ENCODE results near the gene CT45A5.
A peak's percentile ranks its signal among the peaks of the same experiment; 100 is the strongest.
"Not testable (repeated sequence)": the region's sequence is repeated elsewhere in the genome, so short reads cannot be mapped to it uniquely, and the experiment has no call there.

Gene CT45A5

DNA sequence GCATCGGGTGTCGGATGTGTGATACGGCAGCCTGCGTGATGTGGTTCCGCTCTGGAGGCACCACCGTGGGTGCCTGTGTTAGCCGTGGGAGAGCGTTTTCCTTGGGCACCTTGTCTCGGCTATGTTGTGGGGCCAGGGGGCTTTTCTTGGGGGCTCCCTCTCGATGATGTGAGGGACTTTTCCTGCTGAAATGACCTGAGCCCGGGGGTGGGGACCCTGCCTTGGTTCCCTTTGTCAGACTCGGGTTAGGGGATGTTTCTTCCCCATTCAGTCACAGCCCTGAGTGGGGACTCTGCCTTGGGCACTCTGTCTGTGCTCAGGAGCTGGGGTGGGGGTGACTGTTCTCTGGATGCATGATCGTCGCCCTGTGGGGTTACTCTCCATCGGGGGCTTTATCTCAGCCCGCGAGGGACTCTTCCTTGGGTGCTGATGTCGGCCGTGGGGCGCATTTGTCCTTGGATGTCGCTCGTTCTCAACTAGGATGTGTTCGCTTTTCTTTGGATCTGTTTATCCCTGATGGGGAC, 44.0 kb downstream of the CT45A5 start (continued):
- no peak for TF ChIP-seq ZNF48 (tag by site-specific recombination; IDR thresholded peaks at IDR 0.05)
- TF ChIP-seq, protein P1, sequence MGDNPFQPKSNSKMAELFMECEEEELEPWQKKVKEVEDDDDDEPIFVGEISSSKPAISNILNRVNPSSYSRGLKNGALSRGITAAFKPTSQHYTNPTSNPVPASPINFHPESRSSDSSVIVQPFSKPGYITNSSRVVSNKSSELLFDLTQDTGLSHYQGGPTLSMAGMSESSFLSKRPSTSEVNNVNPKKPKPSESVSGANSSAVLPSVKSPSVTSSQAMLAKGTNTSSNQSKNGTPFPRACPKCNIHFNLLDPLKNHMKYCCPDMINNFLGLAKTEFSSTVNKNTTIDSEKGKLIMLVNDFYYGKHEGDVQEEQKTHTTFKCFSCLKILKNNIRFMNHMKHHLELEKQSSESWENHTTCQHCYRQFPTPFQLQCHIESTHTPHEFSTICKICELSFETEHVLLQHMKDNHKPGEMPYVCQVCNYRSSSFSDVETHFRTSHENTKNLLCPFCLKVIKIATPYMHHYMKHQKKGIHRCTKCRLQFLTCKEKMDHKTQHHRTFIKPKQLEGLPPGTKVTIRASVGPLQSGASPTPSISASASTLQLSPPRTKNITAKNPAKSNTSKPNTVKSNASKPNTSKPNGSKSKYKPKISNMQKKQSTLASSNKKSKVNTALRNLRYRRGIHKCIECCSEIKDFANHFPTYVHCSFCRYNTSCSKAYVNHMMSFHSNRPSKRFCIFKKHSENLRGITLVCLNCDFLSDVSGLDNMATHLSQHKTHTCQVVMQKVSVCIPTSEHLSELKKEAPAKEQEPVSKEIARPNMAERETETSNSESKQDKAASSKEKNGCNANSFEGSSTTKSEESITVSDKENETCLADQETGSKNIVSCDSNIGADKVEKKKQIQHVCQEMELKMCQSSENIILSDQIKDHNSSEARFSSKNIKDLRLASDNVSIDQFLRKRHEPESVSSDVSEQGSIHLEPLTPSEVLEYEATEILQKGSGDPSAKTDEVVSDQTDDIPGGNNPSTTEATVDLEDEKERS (tag by site-specific recombination; IDR thresholded peaks at IDR 0.05): no peak

DNA sequence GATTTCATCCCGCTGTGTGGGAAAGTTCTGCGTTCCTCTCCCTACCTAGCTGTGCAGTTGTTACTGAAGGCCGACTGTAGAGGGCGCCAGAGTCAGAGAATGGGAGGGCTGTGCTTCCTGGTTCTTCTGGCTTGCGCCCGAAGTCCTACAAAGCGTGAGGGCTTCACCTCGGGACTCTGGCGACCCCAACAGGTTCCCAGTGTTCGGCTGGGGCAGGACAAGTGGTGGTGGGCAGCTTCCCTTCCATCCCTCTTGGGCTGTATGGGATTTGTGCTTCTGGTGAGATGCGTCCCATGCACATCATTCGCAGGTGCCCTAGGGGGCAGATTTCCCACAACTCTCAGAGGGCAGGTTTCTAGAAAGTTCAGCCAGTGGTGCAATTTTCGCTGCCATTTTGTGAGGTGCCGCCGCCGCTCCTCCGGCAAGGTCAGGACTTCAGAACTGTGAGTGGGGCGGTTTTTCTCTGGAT, 44.6 kb downstream of the CT45A5 start:
- H3K27ac ChIP-seq (ENCODE audit: extremely low read depth, low read depth, low read length): no peak overlapping the region
- ChIA-PET CTCF (interaction anchor here (0.6 to 1.4 kb wide), 6 partner anchors 51 to 954 kb away, joined by 3 to 5 read pairs (median 3); no protein-coding TSS in a partner anchor), POLR2A (no interaction called here)
- H3K36me3 ChIP-seq (ENCODE audit: control insufficient read depth in 2 of 2, insufficient read depth in 1 of 2, low read length in 2 of 2): no peaks in the 10 kb centered on the region
- H3K4me3 ChIP-seq (ENCODE audit: low read depth, low read length): no peak overlapping the region
- H3K9me3 ChIP-seq (ENCODE audit: control insufficient read depth, insufficient read depth, low read depth, low read length): no peaks in the 10 kb centered on the region
- no peak for TF ChIP-seq SETDB1 (IDR thresholded peaks at IDR 0.05; ENCODE audit: insufficient read length, low read length)
- TF ChIP-seq RBAK (tag by site-specific recombination; IDR thresholded peaks at IDR 0.05): no peak
- no peak for TF ChIP-seq ZNF335 (tag by site-specific recombination; conservative IDR thresholded peaks at IDR 0.05)
- no peak for TF ChIP-seq ZNF596 (tag by site-specific recombination; IDR thresholded peaks at IDR 0.05)
- peak; percentile 69 for TF ChIP-seq ZNF654 (tag by site-specific recombination; IDR thresholded peaks at IDR 0.05; ENCODE audit: low read depth)
- TF ChIP-seq, protein P2, sequence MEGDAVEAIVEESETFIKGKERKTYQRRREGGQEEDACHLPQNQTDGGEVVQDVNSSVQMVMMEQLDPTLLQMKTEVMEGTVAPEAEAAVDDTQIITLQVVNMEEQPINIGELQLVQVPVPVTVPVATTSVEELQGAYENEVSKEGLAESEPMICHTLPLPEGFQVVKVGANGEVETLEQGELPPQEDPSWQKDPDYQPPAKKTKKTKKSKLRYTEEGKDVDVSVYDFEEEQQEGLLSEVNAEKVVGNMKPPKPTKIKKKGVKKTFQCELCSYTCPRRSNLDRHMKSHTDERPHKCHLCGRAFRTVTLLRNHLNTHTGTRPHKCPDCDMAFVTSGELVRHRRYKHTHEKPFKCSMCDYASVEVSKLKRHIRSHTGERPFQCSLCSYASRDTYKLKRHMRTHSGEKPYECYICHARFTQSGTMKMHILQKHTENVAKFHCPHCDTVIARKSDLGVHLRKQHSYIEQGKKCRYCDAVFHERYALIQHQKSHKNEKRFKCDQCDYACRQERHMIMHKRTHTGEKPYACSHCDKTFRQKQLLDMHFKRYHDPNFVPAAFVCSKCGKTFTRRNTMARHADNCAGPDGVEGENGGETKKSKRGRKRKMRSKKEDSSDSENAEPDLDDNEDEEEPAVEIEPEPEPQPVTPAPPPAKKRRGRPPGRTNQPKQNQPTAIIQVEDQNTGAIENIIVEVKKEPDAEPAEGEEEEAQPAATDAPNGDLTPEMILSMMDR (tag by site-specific recombination; IDR thresholded peaks at IDR 0.05): 0 out of 2 replicates have a peak, but pooled peaks have one; percentile 48
- H3K4me1 ChIP-seq (ENCODE audit: control insufficient read depth, insufficient read depth, low read length): no peaks in the 10 kb centered on the region

DNA sequence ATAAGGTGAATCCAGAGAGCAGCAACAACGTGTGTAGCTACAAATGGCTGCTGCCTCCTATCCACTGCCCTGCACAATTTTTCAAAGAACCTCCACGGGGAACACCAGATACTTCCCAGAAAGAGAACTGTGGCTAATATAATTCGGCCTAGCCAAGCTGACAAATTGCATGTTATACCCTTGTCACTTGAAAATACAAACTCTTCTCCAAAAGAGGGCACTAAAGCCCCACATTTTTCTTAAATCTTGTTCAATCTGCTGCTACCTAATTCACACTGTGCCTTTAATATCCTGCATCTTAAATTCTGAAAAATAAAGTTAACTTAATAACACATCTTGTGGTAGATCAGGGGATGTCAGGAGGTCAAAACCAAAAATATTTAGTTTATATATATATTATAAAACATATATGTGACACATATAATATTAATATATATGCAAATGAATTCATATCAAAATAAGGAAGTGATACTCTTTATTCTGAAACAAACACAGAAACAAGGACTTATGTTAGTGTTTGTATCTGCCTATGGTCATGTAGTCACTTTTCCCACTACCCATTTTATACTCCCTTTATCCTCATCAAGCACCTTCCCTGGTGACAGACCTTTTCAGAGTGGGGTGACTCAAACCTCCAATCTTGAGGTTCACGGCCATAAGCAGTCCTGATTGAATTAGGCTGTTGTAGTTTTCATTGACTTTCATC, 47.8 kb downstream of the CT45A5 start:
- no peak overlapping the region for H3K27ac ChIP-seq (ENCODE audit: extremely low read depth, low read depth, low read length)
- H3K9me3 ChIP-seq (ENCODE audit: control insufficient read depth, insufficient read depth, low read depth, low read length): no peaks in the 10 kb centered on the region
- no peak overlapping the region for H3K4me3 ChIP-seq (ENCODE audit: low read depth, low read length)
- no peaks in the 10 kb centered on the region for H3K36me3 ChIP-seq (ENCODE audit: control insufficient read depth in 2 of 2, insufficient read depth in 1 of 2, low read length in 2 of 2)
- H3K4me1 ChIP-seq (ENCODE audit: control insufficient read depth, insufficient read depth, low read length): no peaks in the 10 kb centered on the region
- POLR2A ChIA-PET: no interaction called here
- TF ChIP-seq ZNF654 (tag by site-specific recombination; IDR thresholded peaks at IDR 0.05; ENCODE audit: low read depth) (peak; percentile 34; the same call in 1 of the 2 replicates), ZNF311 (tag by site-specific recombination; IDR thresholded peaks at IDR 0.05; ENCODE audit: borderline replicate concordance) (no peak)
- CTCF ChIA-PET: interaction anchor here (0.7 kb wide), 1 partner anchor 617 kb away, joined by 3 read pairs; no protein-coding TSS in a partner anchor

DNA sequence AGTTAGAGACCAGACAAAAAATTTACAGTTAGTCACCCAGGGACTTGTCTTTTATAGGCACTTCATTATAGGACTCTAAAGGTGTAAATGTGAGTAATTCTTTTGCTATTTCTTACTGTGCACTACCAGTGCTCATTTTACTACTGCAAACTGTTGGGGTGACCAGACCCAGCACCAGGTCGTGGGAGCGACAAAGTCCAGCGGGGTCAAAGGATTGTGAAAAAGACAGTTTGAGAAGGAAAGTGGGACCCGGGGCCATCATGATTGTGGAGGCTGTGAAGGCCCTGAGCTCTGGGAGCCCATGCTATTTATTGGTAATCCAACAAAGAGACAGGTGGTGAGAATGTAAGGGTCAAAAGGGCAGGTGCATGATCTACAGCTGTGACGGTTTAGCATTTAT, 50.6 kb downstream of the CT45A5 start:
- POLR2A ChIA-PET; H3K27ac ChIP-seq (ENCODE audit: extremely low read depth, low read depth, low read length); H3K4me3 ChIP-seq (ENCODE audit: low read depth, low read length); H3K36me3 ChIP-seq (ENCODE audit: control insufficient read depth in 2 of 2, insufficient read depth in 1 of 2, low read length in 2 of 2); CTCF ChIA-PET; H3K4me1 ChIP-seq (ENCODE audit: control insufficient read depth, insufficient read depth, low read length); H3K9me3 ChIP-seq (ENCODE audit: control insufficient read depth, insufficient read depth, low read depth, low read length): not testable (repeated sequence)

Data from HEK293 (cell line).